GM08714 (cell line): ENCODE results near the gene CFAP57.
A peak's percentile ranks its signal among the peaks of the same experiment; 100 is the strongest.

Source experiments
- H3K4me3 ChIP-seq: fragments of 200-500 bp; sonication (Bioruptor generic); 2 replicates; pipeline ENCODE4 v1.5.1; 2014; ENCODE audit warnings: mild to moderate bottlenecking, low read length, inconsistent platforms
- ZNF274 ChIP-seq: IDR thresholded peaks from 2 replicates; pipeline ENCODE4 v1.6.1; 2012; ENCODE audit warnings: mild to moderate bottlenecking, low read depth, low read length

Gene CFAP57

DNA sequence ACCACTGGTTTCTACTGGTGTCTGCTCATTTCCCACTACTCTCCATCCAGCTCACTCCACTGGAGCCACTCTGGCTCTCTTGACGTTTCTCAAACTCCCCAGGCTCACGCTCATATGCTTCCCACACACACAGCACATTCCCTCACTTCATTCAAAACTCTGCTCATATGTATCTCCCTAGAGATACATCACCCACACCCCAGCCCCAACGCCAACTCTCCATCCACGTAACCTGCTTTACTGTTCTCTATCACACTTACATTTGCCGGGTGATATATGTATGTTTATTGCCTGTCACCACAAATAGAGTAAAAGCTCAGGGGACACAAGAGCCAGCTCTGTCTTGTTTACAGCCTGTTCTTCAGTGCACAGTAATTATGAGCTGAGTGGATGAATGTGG is 22.2 kb upstream of the CFAP57 start:
- TF ChIP-seq ZNF274 = no peak
- H3K4me3 ChIP-seq = no peak overlapping the region

DNA sequence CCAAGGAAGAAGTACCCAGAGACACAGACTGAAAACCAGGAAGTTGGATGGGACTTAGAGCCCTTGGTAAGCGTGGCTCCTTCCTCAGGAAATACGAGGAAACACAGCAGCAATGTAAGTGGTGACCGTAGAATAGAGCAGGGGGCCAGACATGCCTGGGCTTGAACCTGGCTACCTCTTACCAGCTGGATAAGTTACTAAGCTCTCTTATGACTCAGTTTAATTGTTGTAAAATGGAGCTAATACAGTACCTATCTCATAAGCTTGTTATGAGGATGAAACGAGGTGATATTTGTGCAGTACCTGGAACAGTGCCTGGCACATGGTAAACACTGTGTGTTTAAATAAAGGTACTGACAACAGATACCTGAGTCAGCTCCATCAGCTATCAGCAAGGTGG is 19.3 kb upstream of the CFAP57 start:
- no peak overlapping the region for H3K4me3 ChIP-seq
- no peak for TF ChIP-seq ZNF274

DNA sequence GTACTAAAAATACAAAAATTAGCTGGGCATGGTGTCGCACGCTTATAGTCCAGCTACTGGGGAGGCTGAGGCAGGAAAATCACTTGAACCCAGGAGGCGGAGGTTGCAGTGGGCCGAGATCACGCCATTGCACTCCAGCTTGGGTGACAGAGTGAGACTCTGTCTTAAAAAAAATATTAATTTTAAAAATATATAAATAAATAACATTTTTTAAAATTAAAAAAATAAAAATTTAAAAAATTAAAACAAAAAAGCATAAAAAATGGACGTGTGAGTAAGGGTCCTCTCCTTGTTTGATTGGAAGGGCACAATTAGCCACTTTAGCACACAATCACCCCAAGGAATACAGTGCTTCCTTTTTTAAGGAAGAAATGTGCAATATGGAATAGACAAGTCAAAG is 18.7 kb upstream of the CFAP57 start:
- H3K4me3 ChIP-seq = no peak overlapping the region
- no peak for TF ChIP-seq ZNF274

GRCh38 chr1:43156026-43156425 is 16.1 kb upstream of the CFAP57 start:
- no peak for TF ChIP-seq ZNF274
- no peak overlapping the region for H3K4me3 ChIP-seq

DNA sequence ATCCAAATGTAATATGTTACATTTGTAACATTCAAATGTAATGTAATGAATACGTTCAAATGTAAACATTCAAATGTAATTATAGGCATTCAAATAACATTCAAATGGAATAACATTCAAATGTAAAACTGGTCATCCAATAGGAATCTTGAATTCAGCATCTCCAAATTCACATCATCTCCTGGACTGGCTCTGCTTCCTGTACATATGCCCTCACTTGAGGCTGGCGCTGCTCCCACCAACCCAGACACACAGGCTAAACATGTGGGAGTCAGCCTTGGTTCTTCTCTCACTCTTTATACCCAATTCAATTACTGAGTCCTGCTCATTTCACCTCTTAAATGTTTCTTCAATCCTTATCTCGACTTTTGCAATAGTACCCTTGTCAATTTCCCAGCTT is 7.0 kb upstream of the CFAP57 start:
- H3K4me3 ChIP-seq = no peak overlapping the region
- TF ChIP-seq ZNF274 = no peak

- no peak for TF ChIP-seq ZNF274
These were observed 6.4 kb upstream of the CFAP57 start for GRCh38 chr1:43165765-43166164.

DNA sequence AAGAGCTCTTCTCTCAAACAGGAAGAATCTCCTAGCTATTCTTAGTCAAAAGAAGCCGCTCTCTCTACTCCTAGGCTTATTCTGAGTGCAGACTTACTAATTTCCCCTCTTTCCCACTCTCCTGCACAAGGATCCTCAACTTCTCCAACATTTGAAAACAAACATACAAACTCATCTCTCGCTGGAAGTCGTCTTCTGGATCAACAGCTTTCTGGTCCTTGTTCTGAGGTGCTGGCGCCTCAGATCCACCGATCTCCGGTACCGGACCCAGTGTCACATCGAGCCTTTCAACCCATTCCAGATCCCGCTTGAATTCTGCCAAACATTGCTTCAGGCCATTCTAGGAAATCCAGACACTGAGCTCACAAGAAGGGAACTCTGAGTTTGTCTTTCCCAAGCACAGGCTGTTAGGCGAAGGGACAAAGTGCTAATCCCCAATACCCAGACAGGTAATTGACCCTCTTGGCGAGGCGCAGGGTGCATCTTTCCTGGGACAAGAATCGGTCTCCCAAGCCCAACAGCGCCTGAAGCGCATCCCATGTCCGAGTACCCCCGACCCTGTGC is 736 bp upstream of the CFAP57 start:
- H3K4me3 ChIP-seq = peak overlapping the region; percentile 73
- TF ChIP-seq ZNF274 = no peak

More at GRCh38 chr1:43165765-43166164, 6.4 kb upstream of the CFAP57 start:
- no peak overlapping the region for H3K4me3 ChIP-seq

DNA sequence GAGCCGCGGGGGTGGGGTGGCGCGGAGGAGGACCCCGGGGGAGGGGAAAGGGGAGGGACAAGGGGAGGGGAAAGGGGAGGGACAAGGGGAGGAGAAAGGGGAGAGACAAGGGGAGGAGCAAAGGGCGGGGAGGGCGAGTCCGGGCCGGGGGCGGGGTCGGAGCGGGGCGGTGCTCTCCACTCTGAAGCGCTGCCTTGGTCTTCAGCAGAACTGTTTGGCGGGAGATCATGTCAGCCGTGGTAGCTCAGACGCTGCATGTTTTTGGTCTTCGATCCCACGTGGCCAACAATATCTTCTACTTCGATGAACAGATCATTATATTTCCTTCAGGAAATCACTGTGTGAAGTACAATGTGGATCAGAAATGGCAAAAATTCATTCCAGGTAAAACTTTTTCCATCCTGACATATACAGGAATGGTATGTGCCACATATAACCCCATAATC is 420 bp downstream of the CFAP57 start:
- peak overlapping the region; percentile 73 for H3K4me3 ChIP-seq
- no peak for TF ChIP-seq ZNF274

DNA sequence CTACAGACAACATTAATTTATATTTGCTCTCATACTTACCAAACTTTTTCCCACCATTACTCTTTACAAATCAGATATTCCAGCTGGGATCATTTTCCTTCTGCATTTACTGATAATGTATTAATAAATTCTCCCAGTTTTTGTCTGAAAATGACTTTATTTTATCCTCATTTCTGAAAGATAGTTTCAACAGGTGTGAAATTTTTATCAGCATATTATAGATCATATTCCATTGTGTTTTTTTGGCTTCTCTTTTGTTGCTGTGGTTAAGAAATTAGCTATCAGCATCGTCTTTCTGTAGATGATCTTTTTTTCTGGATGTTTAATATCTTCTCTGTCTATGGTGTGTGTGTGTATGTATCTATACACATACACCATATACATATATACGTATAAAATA is 2.7 kb downstream of the CFAP57 start:
- H3K4me3 ChIP-seq = no peak overlapping the region
- no peak for TF ChIP-seq ZNF274

DNA sequence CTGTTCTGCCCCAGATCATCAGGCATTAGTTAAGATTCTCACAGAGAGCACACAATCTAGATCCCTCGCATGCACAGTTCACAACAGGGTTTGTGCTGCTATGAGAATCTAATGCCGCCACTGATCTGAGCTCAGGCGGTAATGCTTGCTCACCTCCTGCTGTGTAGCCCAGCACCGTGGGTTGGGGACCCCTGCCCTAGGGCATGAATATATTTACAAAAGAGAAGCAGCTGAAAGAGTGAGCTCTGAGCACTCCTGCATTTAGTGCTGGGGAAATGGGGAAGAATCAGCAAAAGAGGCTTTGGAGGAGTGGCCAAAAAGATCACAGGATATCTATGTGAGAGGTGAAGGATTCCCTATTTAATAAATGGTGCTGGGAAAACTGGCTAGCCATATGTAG is 5.6 kb downstream of the CFAP57 start:
- no peak for TF ChIP-seq ZNF274
- no peak overlapping the region for H3K4me3 ChIP-seq

GRCh38 chr1:43184388-43184787 is 12.3 kb downstream of the CFAP57 start:
- no peak overlapping the region for H3K4me3 ChIP-seq
- no peak for TF ChIP-seq ZNF274

GRCh38 chr1:43184995-43185394 is 12.9 kb downstream of the CFAP57 start:
- no peak overlapping the region for H3K4me3 ChIP-seq
- no peak for TF ChIP-seq ZNF274

GRCh38 chr1:43188106-43188505 is 16.0 kb downstream of the CFAP57 start:
- TF ChIP-seq ZNF274 = no peak
- no peak overlapping the region for H3K4me3 ChIP-seq

GRCh38 chr1:43194509-43194908 is 22.4 kb downstream of the CFAP57 start:
- TF ChIP-seq ZNF274 = no peak

GRCh38 chr1:43197343-43198127 is 25.4 kb downstream of the CFAP57 start:
- no peak for TF ChIP-seq ZNF274
- H3K4me3 ChIP-seq = no peak overlapping the region

More at GRCh38 chr1:43194509-43194908, 22.4 kb downstream of the CFAP57 start:
- no peak overlapping the region for H3K4me3 ChIP-seq
